Measurements from ENCODE around the gene STOML2.

Gene STOML2

DNA sequence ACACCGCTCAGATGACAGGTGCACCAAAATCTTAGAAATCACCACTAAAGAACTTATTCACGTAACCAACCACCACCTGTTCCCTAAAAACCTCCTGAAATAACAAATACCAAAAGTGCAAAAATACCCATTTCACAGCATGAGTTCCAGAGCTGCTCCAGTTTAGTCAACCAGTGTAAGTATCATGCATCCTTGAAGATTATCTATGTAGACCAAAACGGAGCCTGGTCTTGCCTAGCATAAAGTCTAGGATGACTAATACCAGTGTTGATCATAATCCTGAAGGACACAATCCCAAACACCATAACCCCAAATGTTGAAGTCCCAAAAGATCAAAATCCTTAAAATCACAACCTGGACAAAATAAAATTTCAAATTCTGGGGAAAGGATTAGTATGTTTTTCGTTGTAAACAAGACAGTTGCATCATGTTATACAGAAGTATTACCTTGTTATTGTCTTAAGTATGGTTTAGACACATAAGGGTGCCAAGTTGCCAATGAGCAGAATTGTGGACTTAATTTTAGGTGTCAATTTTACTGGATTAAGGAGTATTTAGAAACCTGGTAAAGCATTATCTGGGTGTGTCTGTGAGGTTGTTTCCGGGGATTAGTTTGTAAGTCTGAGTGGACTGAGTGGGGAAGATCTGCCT is 48.6 kb downstream of the STOML2 start:
- peaks cover 53% of the 10 kb centered on the region for H3K36me3 Mint-ChIP-seq

DNA sequence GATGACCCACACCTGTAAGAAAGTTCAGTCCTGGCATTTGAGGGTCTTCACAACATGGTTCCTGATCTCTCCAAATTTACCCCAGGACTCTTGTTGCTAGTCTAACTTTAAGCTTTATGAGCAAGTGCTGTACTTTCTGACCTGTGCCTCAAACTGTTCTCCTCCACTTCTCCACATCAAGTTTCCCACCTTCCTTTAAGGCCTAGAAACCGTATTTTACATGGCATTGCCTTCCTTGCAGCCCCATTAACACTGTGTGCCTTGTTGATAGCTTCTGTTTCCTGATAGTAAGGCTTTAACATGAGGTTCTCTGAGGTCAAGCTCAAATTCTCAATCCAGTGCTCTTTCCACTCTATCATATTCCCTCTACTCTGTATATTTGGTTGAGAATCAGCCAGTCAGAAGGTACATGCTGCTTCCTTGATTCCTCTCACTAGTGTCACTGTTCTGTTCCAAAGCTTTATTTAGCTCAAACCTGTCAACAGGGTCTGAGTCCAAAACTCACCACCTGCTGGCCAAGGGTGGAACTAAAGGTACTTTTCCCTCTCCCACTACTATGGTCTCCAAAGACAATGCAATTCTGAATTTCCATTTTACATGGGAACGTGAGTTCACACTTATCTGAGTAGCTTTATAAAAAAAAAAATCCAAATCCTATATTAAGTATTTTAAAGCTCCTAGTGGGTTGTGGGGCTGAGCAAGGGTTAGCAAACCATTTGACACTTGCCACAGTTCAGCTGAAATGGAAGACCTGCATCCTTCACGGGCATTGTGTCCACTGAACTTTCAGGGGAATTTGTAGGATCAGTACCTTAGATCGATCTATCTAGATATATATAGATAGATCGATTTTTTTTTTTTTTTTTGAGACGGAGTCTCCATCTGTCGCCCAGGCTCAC is 51.6 kb downstream of the STOML2 start:
- H3K36me3 Mint-ChIP-seq = peaks cover 38% of the 10 kb centered on the region
- no peak overlapping the region for H3K4me3 Mint-ChIP-seq
- CTCF ChIA-PET = interaction anchor here (0.7 to 3.3 kb wide), 30 partner anchors 8 to 292 kb away, joined by 3 to 71 read pairs (median 5); no protein-coding TSS in a partner anchor
- no peaks in the 10 kb centered on the region for H3K4me1 Mint-ChIP-seq
- H3K27ac Mint-ChIP-seq = no peak overlapping the region
- DNase-seq = peak; percentile 72
- H3K27me3 Mint-ChIP-seq = no peaks in the 10 kb centered on the region
- H3K9me3 Mint-ChIP-seq = no peaks in the 10 kb centered on the region

More for the DNA sequence above, 48.6 kb downstream of the STOML2 start:
- CTCF ChIA-PET = interaction anchor here (1.1 kb wide), 1 partner anchor 155 kb away, joined by 3 read pairs; no protein-coding TSS in a partner anchor
- Mint-ChIP-seq H3K4me3 (no peak overlapping the region), H3K4me1 (no peaks in the 10 kb centered on the region), H3K27me3 (no peaks in the 10 kb centered on the region), H3K27ac (no peak overlapping the region), H3K9me3 (no peaks in the 10 kb centered on the region)
- DNase-seq = no peak

All from activated naive CD4-positive, alpha-beta T cell treated with anti-CD3 and anti-CD28 coated beads, Interleukin-2, amount 10 ng/mL, durations not matched to agents 7 days and 5 days (primary cell).